ENCODE measurements around the gene ZNF225. TPM values are rescaled to one million over a fixed set of nuclear protein-coding genes. Genes with fewer than 3 reads are reported as not detected.

Gene ZNF225
- 1.1 and 1.7 TPM in 2 replicates for total RNA-seq

GRCh38 chr19:44113138-44113783 lies at the start of gene ZNF225:
ZNF225 (plus strand) TSS chr19:44113399; CDS start chr19:44115828, 2,429 bp downstream.

GRCh38 chr19:44071824-44072542 lies 41.2 kb upstream of the ZNF225 start, which contains the start of gene ZNF284:
ZNF284 (plus strand) TSS chr19:44072159; CDS start chr19:44076390, 4,231 bp downstream.

GRCh38 chr19:44093931-44094765 lies 19.1 kb upstream of the ZNF225 start, which contains the start of gene ZNF224:
ZNF224 (plus strand) TSS chr19:44094361; CDS start chr19:44097874, 3,513 bp downstream.

GRCh38 chr19:44141191-44142058 lies 28.2 kb downstream of the ZNF225 start, which contains the start of gene ZNF234:
ZNF234 (plus strand) TSS chr19:44141554; CDS start chr19:44144633, 3,079 bp downstream.

GRCh38 chr19:44164673-44165512 lies 51.7 kb downstream of the ZNF225 start, which contains the start of gene ZNF226:
ZNF226 (plus strand) TSS chr19:44165100; CDS start chr19:44170081, 4,981 bp downstream.

Other genes starting within 250 kb of the ZNF225 start
- gene ZNF404, start 229.4 kb upstream of the ZNF225 start, total RNA-seq = 0.92 and 0.93 TPM in 2 replicates
- 2.7 and 5.4 TPM in 2 replicates for gene ZNF45, start 178.1 kb upstream of the ZNF225 start, total RNA-seq
- gene ZNF221, start 162.2 kb upstream of the ZNF225 start, total RNA-seq = 0.79 and 1.8 TPM in 2 replicates
- gene ZNF155, start 129.2 kb upstream of the ZNF225 start, total RNA-seq = 2.8 and 4.7 TPM in 2 replicates
- gene ZNF230, start 110.4 kb upstream of the ZNF225 start, total RNA-seq = 1.3 and 1.4 TPM in 2 replicates
- gene ZNF222, start 88.0 kb upstream of the ZNF225 start, total RNA-seq = 1.3 and 4.5 TPM in 2 replicates
- 1.9 and 2.9 TPM in 2 replicates for gene ZNF223, start 61.4 kb upstream of the ZNF225 start, total RNA-seq
- 1.6 and 1.7 TPM in 2 replicates for gene ZNF284, start 41.2 kb upstream of the ZNF225 start, total RNA-seq
- gene ZNF224, start 19.0 kb upstream of the ZNF225 start, total RNA-seq = 6.1 and 11.7 TPM in 2 replicates
- 3.3 and 3.6 TPM in 2 replicates for gene ZNF234, start 28.2 kb downstream of the ZNF225 start, total RNA-seq
- gene ZNF226, start 51.7 kb downstream of the ZNF225 start, total RNA-seq = 4.9 and 9.3 TPM in 2 replicates
- gene ZNF227, start 99.1 kb downstream of the ZNF225 start, total RNA-seq = 3.1 and 4.9 TPM in 2 replicates
- 0.07 TPM in 1 of 2 replicates, not detected in the other for gene ZNF233, start 146.5 kb downstream of the ZNF225 start, total RNA-seq
- 0.88 and 2.0 TPM in 2 replicates for gene ZNF235, start 191.6 kb downstream of the ZNF225 start, total RNA-seq
- 1.5 and 2.2 TPM in 2 replicates for gene ZNF112, start 243.3 kb downstream of the ZNF225 start, total RNA-seq